Stimulated activated CD8-positive, alpha-beta memory T cell treated with anti-CD3 and anti-CD28 coated beads, Interleukin-15, amount 100 ng/mL, for 48 hours (primary cell): ENCODE results near the gene ESYT2.

Source experiments
- DNase-seq, 2 donors: peaks; one replicate each; pipeline ENCODE4 v3.0.0-alpha.2; 2020; ENCODE audit warnings: low read depth in 2 of 2

Gene ESYT2

DNA sequence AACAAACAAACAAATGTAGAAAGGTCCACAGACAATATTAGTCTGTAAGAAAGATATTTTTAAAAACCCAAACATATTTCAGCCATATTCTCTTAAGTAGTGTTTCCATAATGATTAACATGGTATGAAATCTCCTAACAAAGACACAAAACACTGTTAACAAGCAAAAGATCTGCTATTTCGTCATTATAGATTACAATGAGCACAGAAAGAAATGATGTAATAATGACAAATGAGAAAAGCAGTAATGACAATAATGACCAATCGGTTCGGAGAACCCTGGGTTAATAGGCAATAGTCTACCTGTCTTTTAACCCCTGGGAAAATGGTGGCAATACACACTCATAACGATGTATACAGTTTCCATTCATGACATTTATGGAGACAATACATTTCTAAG, 85.2 kb downstream of the ESYT2 start:
- DNase-seq, result no peak

DNA sequence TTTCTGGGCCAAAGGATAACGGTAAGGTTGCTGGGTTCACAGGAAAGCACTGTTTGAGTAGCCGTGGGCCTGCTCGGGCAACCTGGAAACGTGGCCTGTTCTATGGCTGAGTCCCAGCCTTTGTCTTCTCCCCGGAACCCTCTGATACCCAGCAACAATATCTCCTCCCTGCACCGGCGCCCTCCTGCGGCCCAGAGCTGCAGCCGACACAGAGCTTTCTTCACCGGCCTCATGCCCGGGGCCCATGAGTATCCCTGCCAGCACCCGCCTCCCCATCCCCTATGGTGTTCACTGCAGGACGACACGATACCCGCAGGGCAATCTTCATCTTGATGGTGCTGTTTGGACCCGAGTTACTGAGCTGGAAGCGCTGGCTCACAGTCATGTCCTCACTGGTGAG, 86.1 kb downstream of the ESYT2 start:
- DNase-seq, result no peak

DNA sequence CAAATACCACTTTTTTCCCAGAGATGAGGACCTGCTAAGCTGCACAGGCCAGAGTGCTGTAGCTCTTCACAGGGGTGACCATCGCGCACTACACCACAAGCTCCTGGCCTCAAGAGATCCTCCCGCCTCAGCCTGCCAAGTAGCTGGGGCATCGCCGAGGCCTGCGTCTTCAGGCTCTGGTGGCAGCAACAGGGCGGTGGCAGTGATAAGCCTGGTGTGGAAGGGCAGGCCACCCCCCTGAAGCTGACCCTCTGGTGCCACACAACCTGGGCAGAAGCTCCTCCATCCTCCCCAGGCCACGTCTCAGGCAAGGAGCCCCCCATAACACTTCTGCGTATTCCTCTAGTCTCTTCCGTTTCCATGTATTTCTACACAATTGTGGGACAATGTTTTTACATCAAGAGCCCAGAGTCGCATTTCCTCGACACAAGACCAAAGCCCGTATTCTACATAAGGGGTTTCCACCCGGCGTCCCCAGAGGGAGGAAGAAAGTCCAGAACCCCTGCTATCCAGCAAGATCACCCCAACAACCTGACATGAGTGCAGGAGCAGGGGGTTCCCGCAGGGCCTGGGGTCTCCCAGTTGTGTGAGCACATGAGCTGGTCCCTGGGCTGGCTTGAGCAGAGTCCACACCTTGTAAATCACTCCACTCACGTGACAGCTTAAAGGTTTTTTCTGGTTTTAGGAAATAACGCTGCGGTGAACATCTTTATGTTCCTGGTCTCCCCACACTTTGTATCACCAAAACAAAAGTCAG, 87.1 kb downstream of the ESYT2 start:
- DNase-seq, result no peak

DNA sequence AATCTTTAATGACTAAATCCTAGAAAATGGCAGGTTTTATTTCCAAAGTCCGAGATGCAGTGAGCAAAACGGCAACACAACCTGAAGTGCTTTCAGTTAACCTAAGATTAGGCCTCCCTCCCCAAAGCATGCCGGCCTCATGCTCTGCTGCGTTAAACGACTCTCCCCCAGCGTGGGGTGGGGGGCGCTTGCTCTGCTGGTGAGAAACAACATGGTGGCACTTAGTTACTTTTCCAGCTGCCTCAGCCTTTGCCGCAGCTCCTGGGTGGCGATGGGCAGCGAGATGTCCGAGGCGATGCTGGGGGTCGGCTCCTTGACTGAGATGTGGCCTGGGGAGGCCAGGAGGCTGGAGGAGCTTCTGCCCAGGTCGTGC, 88.0 kb downstream of the ESYT2 start:
- no peak for DNase-seq

DNA sequence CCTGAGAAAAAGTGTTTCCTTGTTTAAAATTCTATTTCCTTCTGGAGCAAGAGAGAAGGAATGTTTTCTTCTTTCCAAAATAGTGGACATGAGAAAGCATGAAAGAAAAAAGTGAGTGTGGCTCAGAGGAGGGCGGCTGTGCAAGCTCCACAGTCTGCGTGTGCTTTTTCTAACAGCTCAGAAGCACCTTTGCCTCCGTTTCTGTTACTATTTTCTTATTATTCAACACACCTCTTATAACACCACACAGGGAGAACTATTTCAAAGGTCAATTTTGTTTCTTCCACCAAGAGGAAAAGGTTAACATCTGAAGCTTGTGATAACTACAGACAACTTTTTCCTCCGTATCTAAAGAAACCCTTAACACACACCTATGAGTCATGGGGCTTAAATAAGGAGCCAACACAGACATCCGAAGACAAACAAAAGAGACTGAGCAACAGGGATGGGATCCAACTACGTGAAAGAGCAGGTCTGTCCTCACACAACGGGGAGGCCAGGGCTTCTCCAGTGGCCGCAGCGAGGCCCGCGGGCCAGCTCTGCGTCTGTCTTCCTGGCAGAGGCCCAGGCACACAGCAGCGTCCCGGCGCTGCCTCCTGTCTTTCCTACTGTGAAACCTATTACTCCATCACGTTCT, 88.5 kb downstream of the ESYT2 start:
- no peak for DNase-seq

DNA sequence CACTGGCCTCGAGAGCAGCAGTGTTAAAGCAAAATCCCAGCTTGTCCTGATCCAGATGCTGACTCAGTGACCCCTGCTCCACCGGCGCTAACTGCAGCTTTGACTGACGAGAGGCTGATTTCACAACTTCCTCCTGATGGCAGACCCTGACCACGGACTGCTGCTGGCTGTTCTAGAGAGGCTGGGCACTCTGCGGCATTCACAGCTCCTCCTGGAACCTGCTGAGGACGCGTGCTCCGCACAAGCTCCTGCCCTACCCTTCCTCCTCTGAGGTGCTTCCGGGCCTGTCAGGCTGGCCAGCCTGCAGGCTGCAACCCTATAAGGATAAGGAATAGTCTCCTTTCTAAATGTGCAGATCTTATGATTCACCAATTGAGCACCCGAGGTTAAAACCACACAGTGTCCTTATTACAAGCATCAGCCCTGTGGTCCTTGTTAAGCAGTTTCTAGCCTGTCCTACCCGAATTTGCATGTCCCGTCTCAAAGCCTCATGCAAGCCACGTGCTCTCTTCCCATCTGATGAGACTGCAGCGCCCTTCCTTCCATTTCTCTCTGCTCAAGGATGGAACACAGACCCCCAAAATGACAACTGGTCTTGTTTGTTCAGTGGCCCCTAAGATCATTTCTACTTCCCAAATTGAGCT, 89.2 kb downstream of the ESYT2 start:
- no peak for DNase-seq

DNA sequence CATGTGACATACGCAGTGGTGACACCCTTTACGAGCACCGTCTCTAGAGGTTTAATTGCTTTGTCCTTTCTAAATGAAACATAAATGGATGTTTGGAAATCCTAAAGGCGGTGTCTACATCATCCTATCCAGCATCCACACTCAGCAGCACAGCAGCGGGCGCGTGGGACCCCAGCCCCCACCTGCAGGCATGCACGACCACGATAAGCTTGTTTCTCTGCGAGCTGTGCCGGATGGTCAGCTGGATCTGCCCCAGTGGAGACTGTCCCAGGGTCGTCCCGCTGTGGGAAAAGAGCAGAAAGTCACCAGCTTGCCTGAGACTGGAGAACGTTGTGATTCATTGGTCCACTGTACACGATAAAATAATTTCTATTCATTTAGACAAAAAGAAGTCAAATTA, 90.5 kb downstream of the ESYT2 start:
- DNase-seq, result no peak

DNA sequence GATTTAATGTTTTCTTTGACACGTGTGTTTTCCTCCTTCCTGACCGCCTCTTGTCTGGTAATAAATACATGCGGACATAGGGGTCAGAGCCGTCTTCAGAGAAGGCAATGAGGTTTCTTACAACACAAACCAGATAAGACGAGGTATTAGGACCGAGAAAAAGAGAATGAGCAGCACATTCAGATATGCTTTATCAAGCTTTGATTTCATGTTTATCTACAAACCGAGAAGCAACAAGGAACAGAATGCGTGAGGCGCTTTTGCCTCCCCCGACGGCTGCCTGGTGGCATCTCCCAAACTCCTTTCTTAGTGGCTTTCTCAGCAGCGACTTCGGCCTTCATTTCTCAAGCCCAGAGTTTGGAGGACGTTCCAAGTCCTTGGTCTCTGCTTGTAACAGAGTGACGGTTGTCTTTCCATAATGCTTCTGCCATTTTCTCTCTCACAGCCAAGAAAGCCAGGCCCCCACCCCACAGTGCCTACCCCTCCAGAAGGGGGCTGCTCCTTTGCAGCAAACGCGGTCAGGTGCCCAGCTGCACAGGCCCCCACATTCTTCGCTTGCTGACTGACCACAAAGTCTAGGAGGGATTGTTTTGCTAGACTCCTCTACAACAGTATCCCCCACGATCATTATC, 92.1 kb downstream of the ESYT2 start:
- DNase-seq, result no peak

DNA sequence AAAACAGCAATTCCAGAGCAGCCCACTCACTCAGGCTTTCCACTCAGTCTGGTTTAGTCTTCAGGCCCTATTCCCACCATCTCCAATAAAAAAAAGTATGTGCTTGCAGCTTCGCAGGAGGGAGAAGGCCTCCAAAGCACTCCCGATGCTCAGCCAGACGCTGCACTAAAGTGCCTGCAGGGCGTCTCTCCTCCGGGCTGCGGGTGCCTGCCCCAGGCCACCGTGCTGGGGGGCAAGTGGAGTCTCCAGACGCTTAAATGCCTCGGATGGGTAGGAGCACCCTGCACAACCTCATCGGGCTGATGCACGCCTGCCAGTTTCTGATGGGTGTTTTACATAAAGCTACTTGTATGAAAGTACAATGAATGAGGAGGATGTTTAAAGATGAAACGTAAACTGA, 93.4 kb downstream of the ESYT2 start:
- DNase-seq, result no peak

DNA sequence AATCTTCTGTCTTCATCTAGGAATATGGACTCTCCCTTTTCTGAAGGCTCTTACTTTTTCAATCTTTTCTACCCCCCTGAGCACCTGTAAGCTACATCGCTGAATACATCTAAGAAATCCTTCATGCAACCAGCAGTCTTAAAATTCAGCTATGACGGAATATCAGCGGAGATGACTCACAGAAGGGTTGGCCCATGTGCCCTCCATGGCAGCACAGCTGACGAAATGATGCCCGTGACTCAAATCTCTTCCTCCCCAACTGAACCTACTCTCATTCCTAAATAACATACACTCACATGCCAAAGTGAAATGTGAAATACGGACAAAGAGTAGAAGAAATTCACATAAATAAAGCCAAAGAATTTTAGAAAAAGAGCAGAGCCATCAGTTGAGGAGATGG, 94.4 kb downstream of the ESYT2 start:
- DNase-seq, result no peak

DNA sequence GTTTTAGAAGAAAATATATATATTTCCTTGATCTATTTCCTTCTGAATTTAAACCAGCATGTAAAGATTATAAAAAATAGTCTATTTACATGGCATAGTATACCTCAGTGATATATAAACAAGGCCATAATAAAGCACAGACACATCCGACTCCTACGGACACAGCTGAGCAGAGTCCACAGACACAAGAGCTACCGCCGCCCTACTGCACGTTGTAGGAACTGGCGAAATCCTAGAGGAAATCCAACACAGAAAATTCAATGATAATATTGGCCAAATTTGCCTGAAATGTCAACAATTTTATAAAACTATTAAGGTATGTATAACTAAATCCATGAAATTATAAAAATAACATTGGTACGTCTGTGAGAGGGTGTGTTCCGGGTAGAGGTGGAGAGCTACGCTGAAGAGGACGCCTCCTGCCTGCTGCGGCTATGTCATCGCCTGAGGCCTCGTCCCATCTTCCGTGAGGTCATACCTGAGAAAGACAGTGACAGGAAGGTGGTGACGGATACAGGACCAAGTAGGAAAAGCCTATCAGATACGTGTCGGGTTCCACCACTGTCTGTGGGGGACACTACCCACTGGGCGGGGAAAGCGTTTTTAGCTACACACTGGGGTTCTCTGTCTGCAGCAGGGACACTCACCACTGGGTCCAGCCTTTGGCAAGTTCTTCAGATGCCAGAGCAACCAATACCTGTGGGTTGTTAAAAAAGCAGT, 95.4 kb downstream of the ESYT2 start:
- DNase-seq, result no peak

DNA sequence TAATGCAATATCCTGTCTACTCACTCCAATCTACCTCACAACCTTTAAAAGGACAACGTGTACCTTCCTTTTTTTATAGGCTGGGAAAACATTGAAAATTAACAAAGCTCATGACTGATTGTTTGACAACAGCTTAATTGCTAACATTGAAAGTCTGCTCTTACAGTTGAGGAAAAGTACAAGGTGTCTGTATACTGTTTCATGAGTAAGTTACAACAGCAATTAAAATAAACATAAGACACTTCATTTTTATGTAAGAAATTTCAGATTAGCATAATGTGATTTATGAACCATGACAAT, 96.1 kb downstream of the ESYT2 start:
- no peak for DNase-seq

DNA sequence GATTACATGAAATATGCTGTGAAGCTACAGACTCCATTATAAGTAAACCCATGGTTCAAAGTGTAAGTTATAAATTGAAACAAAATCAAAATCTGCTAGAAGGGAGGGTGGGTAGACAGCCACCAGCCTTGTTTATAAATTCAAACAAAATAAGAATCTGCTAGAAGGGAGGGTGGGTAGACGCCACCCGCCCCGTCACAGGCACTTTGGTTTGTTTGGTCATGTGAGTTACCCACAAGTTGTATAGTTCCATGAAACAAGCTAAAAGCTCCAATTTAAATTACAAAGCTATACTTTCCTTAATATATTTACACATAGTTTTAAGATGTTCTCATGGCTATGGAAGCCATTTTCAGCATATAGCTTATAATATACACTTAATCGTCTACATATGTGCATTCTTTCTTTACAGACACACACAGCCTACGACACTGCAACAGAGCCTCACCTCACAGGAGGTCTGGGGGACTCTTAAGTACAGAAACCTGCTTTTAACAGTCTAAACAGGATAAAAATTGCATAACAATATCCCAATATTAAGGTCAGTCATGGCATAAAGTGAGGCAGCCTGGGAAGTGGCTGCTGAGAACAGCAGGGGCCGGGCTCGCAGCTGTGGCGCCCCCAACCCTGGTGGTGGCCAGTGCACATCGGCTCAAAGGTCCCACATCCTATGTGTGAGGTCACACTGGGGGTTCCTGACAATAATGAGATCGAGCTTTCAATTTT, 96.7 kb downstream of the ESYT2 start:
- DNase-seq, result no peak

DNA sequence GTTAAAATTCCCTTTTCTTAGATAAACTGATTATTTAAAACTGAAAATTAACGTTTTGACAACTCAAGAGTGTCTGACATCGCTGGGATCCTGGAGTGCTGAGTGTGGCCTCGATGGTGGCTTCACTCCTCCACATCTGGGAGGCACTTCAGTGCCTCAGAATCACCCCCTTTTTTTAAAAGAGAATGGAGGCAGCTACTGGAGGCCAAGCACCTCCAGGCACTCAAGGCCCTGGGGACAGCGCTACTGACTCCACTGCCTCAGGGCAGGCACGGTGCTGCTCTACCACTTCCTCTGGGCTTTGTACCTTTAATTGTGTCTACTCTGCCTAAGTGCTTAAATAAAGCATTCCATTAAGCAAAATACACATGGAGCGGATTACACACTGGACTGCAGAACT, 97.5 kb downstream of the ESYT2 start:
- no peak for DNase-seq

DNA sequence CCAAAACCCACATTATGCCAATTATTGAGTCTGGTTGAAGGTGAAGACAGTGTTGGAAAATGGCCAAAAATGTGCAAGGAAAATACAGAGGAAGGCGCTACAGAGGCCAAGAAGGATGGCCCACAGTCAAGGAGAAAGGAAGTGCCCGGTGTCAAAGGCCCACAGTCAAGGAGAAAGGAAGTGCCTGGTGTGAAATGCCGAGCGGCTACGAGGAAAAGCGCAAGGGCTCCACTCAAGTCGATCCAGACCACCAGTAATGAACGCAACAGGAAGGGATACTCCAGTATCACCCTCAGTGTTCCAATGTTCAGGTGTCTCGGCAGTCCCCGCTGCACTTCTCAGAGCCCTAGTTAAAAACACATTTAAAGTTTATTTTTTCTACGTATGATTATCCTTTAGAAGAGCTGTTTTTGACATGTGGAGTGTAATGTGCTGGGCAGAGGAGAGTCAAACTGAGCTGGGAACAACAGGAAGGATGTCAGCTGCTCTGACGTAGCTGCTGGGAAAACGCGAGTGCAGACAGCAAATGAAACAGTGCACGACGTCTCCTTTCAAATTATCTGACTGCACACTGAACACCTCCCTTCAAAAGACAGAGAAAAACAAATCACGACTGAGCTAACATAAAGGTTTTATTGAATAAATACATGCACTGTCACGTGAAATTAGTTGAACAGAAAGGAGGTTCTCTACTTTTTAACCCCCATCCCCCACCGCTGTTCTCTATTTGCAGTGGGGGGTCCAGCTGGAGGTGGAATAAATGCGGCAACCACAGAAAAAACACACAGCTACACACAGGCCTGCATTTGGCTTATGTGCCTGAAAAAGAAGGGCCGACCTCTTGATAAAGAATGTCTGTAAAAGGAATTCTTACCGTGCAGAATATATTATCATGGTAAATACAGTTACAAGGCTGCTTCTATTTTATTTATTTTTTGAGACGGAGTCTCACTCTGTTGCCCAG, 98.6 kb downstream of the ESYT2 start:
- no peak for DNase-seq

DNA sequence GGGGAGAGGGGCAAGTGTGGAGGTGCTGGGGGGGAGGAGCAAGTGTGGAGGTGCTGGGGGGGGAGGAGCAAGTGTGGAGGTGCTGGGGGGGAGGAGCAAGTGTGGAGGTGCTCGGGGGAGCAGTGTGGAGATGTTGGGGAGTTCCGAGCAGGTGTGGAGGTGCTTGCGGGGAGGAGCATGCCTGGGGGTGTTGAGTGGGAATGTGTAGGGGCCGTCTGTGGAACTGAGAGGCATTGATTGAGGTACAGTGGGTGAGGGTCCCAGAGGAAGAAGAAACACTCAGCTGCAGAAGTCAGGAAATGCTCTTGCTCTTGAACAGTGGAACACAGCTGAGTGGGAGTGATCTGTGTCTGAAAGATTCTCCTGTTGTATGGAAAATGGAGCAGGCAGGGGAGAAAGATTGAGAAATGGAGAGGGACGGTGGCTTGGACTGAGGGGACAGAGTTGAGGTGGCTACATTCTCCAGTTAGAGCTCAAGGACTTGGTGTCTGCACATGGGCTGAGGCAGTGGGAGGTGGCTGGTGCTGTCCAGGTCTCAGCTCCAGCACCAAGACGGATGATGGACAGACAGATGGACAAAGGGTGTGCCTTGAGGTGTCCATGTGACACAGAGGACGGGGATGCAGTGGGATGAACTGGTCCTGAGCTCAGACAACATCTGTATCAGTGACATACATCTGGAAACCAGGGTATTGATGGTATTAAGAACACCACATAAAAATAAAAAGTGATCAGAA, 99.5 kb downstream of the ESYT2 start:
- DNase-seq, result no peak

DNA sequence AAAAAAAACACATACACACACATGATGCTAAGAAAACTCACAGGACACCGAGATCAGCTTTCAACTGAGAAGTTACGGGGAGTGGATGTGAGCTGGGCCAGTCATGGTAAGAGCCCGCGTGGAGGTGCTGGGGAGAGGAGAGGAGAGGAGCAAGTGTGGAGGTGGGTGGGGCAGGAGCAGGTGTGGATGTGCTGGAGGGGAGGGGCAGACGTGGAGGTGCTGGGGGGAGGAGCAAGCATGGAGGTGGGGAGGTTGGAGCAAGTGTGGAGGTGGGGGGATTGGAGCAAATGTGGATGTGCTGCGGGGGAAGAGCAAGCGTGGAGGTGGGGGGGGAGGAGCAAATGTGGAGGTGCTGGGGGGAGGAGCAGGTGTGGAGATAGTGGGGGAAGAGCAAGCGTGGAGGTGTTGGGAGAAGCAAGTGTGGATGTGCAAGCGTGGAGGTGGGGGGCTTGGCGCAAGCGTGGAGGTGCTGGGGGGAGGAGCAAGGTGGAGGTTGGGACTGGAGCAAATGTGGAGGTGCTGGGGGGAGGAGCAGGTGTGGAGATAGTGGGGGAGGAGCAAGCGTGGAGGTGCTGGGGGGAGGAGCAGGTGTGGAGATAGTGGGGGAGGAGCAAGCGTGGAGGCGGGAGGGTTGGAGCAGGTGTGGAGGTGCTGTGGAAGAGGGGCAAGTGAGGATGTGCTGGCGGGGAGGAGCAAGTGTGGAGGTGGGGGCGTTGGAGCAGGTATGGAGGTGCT, 100.2 kb downstream of the ESYT2 start:
- no peak for DNase-seq

DNA sequence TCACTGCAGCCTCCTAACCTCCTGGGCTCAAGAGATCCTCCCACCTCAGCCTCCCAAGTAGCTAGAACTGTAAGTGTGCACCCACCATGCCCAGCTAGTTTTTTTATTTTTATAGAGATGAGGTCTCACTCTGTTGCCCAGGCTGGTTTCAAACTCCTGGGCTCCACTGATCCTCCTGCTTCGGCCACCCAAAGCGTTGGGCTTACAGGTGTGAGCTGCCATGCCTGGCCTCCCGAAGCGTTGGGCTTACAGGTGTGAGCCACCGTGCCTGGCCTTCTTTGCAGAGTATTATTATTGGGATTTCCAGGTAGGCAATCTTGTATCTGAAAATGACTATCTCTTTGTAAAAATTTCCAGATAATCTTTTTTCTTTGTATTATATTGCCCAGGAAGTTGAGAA, 101.6 kb downstream of the ESYT2 start:
- no peak for DNase-seq

DNA sequence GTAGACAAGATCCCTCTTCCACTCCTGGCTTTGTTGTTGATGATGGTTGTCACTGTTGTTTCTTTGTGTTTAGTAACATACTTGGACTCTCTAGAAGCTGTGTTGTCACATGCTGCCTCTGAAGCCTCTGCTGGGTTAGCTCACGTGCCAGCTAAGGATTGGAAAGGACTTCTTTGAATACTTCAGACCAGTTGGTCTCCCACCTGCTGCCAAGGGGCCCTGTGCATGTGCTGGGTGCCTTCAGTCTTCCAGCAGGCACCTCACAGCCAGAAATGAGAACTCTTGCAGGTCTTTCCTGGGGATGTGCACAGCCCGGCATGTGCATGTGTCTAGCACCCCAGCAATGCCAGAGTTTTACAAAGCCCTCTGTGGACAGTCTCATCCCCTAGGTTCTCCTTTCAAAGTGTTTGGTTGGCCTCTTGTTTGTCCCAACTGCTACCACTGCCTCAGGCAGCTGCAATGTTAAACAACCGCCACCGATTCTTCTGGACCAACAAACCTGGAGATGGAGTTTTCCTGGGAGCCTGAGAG, 103.0 kb downstream of the ESYT2 start:
- DNase-seq, result no peak
